ENCODE data around the gene FBXO44. TPM values are rescaled to one million over a fixed set of nuclear protein-coding genes. Genes with fewer than 3 reads are reported as not detected.

The FBXO44 gene
- total and polyA plus RNA-seq, 2 experiments from 2014 or later = 22.0 to 30.8 TPM

- no peak overlapping the region for H3K4me3 Mint-ChIP-seq
- H3F3A ChIP-seq (replicated peaks; ENCODE audit: low read depth) = peaks cover 12% of the 10 kb centered on the region
- H2AFZ ChIP-seq = no peak overlapping the region
- H3K4me2 ChIP-seq = peak overlapping the region; percentile 51
- H3K27me3 Mint-ChIP-seq (ENCODE audit: insufficient read depth, low read depth, poor library complexity) = peaks cover 10% of the 10 kb centered on the region
- H3K36me3 Mint-ChIP-seq (ENCODE audit: low read depth) = peaks cover 20% of the 10 kb centered on the region
- peaks cover 34% of the 10 kb centered on the region for H3K4me1 ChIP-seq (ENCODE audit: insufficient read depth)
- TF ChIP-seq EZH2 (IDR thresholded peaks at IDR 0.05; ENCODE audit: low read depth, unreplicated experiment) = no peak
- TF ChIP-seq POLR2AphosphoS5 (IDR thresholded peaks at IDR 0.05; ENCODE audit: low read depth) = no peak
- TF ChIP-seq, protein P1, sequence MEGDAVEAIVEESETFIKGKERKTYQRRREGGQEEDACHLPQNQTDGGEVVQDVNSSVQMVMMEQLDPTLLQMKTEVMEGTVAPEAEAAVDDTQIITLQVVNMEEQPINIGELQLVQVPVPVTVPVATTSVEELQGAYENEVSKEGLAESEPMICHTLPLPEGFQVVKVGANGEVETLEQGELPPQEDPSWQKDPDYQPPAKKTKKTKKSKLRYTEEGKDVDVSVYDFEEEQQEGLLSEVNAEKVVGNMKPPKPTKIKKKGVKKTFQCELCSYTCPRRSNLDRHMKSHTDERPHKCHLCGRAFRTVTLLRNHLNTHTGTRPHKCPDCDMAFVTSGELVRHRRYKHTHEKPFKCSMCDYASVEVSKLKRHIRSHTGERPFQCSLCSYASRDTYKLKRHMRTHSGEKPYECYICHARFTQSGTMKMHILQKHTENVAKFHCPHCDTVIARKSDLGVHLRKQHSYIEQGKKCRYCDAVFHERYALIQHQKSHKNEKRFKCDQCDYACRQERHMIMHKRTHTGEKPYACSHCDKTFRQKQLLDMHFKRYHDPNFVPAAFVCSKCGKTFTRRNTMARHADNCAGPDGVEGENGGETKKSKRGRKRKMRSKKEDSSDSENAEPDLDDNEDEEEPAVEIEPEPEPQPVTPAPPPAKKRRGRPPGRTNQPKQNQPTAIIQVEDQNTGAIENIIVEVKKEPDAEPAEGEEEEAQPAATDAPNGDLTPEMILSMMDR (conservative IDR thresholded peaks at IDR 0.05; ENCODE audit: low read depth in 2 of 2) = peak in 1 of 2 experiments; percentile 3; a peak in 1 of 4 replicates
- no peak for TF ChIP-seq ZNF462 (CRISPR knock-in tag; IDR thresholded peaks at IDR 0.05)
- TF ChIP-seq ETS1 (IDR thresholded peaks at IDR 0.05) = no peak
- no peak for TF ChIP-seq STAT1 (IDR thresholded peaks at IDR 0.05; ENCODE audit: unreplicated experiment)
- 0 out of 2 replicates have a peak overlapping the region, but pooled peaks have one; percentile 32 for H3K27ac ChIP-seq (ENCODE audit: low read depth)
- DNase-seq (ENCODE audit: low spot score) (no peak), ATAC-seq (peak; percentile 3; the same call in 2 of the 3 replicates)
- H3K27ac Mint-ChIP-seq = peak overlapping the region; percentile 40; the same call in 1 of the 2 replicates
- no peak overlapping the region for H3K4me3 ChIP-seq
- H3K4me1 Mint-ChIP-seq = peaks cover 51% of the 10 kb centered on the region
- H3K79me2 ChIP-seq (replicated peaks; ENCODE audit: insufficient read depth) = peaks cover 14% of the 10 kb centered on the region
- H3K9me2 ChIP-seq (ENCODE audit: insufficient read depth) = no peaks in the 10 kb centered on the region
- H3K9me3 Mint-ChIP-seq = no peaks in the 10 kb centered on the region
- H3K27me3 ChIP-seq (ENCODE audit: insufficient read depth) = no peaks in the 10 kb centered on the region
- H4K20me1 ChIP-seq (replicated peaks; ENCODE audit: insufficient read depth) = no peaks in the 10 kb centered on the region; the same call in 1 of the 2 replicates
- H3K36me3 ChIP-seq (ENCODE audit: insufficient read depth) = no peaks in the 10 kb centered on the region
These were observed 53.1 kb downstream of the FBXO44 start for GRCh38 chr1:11707621-11708276.

Measured in GM23338 (cell line).